GM23248 (cell line): ENCODE data around the gene CNTN4.

Source experiments
- EZH2 ChIP-seq: fragments of 200-600 bp; sonication (generic); IDR thresholded peaks from 2 replicates; pipeline ENCODE4 v1.6.1; 2018; ENCODE audit warnings: antibody characterized with exemption, mild to moderate bottlenecking; ENCODE audit not compliant: insufficient read depth, poor library complexity, severe bottlenecking
- EZH2phosphoT487 ChIP-seq: fragments of 200-600 bp; sonication (generic); IDR thresholded peaks from 2 replicates; pipeline ENCODE4 v1.6.1; 2018; ENCODE audit warnings: antibody characterized with exemption, moderate library complexity, mild to moderate bottlenecking, low read depth; ENCODE audit not compliant: insufficient read depth

GRCh38 chr3:2741516-2741915, 642.9 kb downstream of the CNTN4 start:
- no peak for TF ChIP-seq EZH2
- TF ChIP-seq EZH2phosphoT487 = no peak
